HepG2 (cell line): ENCODE measurements around the gene EXOC3L2. TPM values are rescaled to one million over a fixed set of nuclear protein-coding genes. Genes with fewer than 3 reads are reported as not detected.

Experiments used
- FOXP1 ChIP-seq, 2 experiments: fragments of 450-650 bp in 1 of 2; IDR thresholded peaks; 2 replicates each; pipeline ENCODE4 v1.6.1; 2017 to 2018; ENCODE audit warnings: antibody characterized with exemption in 1 of 2
- HDAC1 ChIP-seq: sonication (generic); formaldehyde crosslinking; IDR thresholded peaks from 2 replicates; pipeline ENCODE4 v1.5.1; 2020; ENCODE audit warnings: mild to moderate bottlenecking, missing genetic modification reagents
- MXD4 ChIP-seq: IDR thresholded peaks from 2 replicates; pipeline ENCODE4 v1.6.1; 2016; ENCODE audit warnings: mild to moderate bottlenecking, missing biosample characterization, missing genetic modification reagents
- SAP130 ChIP-seq: IDR thresholded peaks from 2 replicates; pipeline ENCODE4 v1.6.1; 2016; ENCODE audit warnings: low read depth
- ZNF333 ChIP-seq: sonication (generic); formaldehyde crosslinking; IDR thresholded peaks from 2 replicates; pipeline ENCODE4 v1.4.0; 2020; ENCODE audit warnings: mild to moderate bottlenecking, missing genetic modification reagents, borderline replicate concordance
- ZNF34 ChIP-seq: sonication (generic); formaldehyde crosslinking; IDR thresholded peaks from 2 replicates; pipeline ENCODE4 v1.4.0; 2020; ENCODE audit warnings: mild to moderate bottlenecking, missing genetic modification reagents, borderline replicate concordance
- ZNF768 ChIP-seq: sonication (generic); formaldehyde crosslinking; IDR thresholded peaks from 2 replicates; pipeline ENCODE4 v1.4.0; 2020; ENCODE audit warnings: missing genetic modification reagents
- polyA plus RNA-seq, 8 experiments: library from polyadenylated mRNA; depleted of rRNA in 3 of 8; stranded (reverse) in 7 of 8; unstranded in 1 of 8; fragments of >200 nt; fragmentation: Illumina TruSeq in 4 of 8; extraction: Trizol in 4 of 8; gene quantifications; 2 replicates each; pipeline versions ENCODE4 v1.2.1 to v1.2.3, GENCODE V29; 2011 to 2016; ENCODE audit warnings: low read depth in 4 of 8, missing spikeins in 1 of 8, mixed read lengths in 1 of 8; ENCODE audit not compliant: insufficient read depth in 1 of 8
- total RNA-seq, 5 experiments: library from RNA; depleted of rRNA; stranded (reverse); fragments of >200 nt; fragmentation: Illumina TruSeq; extraction: Trizol; gene quantifications; 2 replicates each; pipeline ENCODE4 v1.2.3, GENCODE V29; 2016; ENCODE audit warnings: low read depth in 1 of 5
- TF ChIP-seq, protein P1 (sequence below): sonication (generic); formaldehyde crosslinking; IDR thresholded peaks from one replicate; pipeline ENCODE4 v1.5.1; 2020; ENCODE audit warnings: mild to moderate bottlenecking, missing genetic modification reagents; ENCODE audit errors: not compliant biosample characterization

EXOC3L2 gene
- total and polyA plus RNA-seq, 2 of the 13 experiments (the other 11 are each of a cell fraction or from before 2014, with no cell fraction given), result 0.21 TPM; not detected in 1

DNA sequence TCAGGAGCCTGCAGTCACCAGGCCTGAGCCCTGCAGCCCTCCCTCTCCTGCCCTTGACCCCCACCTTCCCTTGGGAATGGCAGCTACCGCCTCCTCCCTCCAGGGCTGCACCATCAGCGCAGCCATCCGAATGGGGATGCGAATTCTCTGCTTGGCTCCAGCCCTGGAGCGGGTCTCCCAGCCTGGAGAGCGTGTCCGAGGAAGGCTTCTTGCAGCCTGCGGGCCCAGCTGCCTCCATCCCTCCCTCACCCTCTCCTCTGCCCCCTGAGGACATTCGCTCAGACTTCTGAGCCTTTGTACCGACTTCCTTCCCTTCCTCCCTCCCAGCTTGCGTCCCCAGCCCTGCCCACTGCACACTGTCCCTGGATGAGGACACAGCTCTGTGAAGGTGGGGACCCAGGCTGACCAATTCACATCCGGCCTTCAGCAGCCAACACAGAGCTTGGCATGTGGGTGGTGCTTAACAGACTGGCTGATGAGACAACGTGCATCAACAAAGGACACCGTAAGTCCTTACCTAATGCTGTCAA lies 78.4 kb downstream of the EXOC3L2 start (continued):
- TF ChIP-seq, protein P1, sequence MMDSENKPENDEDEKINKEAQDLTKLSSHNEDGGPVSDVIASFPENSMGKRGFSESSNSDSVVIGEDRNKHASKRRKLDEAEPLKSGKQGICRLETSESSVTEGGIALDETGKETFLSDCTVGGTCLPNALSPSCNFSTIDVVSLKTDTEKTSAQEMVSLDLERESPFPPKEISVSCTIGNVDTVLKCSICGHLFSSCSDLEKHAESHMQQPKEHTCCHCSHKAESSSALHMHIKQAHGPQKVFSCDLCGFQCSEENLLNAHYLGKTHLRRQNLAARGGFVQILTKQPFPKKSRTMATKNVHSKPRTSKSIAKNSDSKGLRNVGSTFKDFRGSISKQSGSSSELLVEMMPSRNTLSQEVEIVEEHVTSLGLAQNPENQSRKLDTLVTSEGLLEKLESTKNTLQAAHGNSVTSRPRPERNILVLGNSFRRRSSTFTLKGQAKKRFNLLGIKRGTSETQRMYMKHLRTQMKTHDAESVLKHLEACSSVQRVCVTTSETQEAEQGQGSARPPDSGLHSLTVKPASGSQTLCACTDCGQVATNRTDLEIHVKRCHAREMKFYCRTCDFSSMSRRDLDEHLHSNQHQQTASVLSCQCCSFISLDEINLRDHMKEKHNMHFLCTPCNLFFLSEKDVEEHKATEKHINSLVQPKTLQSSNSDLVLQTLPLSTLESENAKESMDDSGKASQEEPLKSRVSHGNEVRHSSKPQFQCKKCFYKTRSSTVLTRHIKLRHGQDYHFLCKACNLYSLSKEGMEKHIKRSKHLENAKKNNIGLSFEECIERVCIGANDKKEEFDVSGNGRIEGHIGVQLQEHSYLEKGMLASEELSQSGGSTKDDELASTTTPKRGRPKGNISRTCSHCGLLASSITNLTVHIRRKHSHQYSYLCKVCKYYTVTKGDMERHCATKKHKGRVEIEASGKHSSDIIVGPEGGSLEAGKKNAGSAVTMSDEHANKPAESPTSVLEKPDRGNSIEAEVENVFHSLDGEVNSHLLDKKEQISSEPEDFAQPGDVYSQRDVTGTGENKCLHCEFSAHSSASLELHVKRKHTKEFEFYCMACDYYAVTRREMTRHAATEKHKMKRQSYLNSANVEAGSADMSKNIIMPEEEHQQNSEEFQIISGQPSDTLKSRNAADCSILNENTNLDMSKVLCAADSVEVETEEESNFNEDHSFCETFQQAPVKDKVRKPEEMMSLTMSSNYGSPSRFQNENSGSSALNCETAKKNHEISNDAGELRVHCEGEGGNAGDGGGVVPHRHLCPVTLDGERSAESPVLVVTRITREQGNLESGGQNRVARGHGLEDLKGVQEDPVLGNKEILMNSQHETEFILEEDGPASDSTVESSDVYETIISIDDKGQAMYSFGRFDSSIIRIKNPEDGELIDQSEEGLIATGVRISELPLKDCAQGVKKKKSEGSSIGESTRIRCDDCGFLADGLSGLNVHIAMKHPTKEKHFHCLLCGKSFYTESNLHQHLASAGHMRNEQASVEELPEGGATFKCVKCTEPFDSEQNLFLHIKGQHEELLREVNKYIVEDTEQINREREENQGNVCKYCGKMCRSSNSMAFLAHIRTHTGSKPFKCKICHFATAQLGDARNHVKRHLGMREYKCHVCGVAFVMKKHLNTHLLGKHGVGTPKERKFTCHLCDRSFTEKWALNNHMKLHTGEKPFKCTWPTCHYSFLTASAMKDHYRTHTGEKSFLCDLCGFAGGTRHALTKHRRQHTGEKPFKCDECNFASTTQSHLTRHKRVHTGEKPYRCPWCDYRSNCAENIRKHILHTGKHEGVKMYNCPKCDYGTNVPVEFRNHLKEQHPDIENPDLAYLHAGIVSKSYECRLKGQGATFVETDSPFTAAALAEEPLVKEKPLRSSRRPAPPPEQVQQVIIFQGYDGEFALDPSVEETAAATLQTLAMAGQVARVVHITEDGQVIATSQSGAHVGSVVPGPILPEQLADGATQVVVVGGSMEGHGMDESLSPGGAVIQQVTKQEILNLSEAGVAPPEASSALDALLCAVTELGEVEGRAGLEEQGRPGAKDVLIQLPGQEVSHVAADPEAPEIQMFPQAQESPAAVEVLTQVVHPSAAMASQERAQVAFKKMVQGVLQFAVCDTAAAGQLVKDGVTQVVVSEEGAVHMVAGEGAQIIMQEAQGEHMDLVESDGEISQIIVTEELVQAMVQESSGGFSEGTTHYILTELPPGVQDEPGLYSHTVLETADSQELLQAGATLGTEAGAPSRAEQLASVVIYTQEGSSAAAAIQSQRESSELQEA (CRISPR knock-in tag), result no peak
- peak; percentile 48; the same call in 1 of the 2 replicates for TF ChIP-seq HDAC1
- no peak for TF ChIP-seq ZNF34 (CRISPR knock-in tag)
- TF ChIP-seq ZNF768 (CRISPR knock-in tag), result peak; percentile 29; the same call in 1 of the 2 replicates
- peak; percentile 88 for TF ChIP-seq SAP130 (CRISPR knock-in tag)
- no peak for TF ChIP-seq FOXP1 (IDR thresholded peaks at IDR 0.05)
- 0 out of 2 replicates have a peak, but pooled peaks have one; percentile 43 for TF ChIP-seq FOXP1 (CRISPR knock-in tag; IDR thresholded peaks at IDR 0.05)
- TF ChIP-seq MXD4 (CRISPR knock-in tag), result no peak
- TF ChIP-seq ZNF333 (CRISPR knock-in tag), result no peak
